NCI-H82 treated with DMSO at 0.1 percent for 48 hours (cell line): ENCODE measurements around the gene ARMH2.

ENCODE experiments used
- DNase-seq: peaks from one replicate; lab custom pipeline; 2025; ENCODE audit not compliant: unreplicated experiment; lab: John Stamatoyannopoulos, UW

ARMH2 gene

GRCh38 chr6:24798740-24799540 is at the start of gene ARMH2:
TSS of gene ARMH2 (minus strand) at chr6:24798917. CDS start at chr6:24798857, 60 bp downstream.
- DNase-seq, result no peak

GRCh38 chr6:24848461-24848860 is 49.7 kb upstream of the ARMH2 start:
- DNase-seq, result no peak

DNA sequence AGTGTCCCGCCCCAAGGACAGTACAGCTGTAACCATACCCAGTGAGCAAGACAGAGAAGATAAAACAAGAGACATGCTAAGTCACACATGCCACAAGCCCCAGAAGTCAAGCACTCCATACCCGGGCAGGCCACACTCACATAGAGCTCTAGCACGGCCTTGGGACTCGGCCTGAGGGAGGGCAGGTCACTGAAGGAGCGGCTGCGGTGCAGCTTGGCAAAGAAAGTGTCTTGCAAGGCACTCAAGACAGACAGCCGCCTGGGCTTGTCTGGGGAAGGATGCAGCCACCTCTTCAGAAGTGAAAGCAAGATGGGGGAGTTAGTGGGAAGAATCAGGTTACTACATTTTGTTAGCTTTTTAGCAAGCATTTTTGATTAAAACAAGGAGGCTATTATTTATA is 48.7 kb upstream of the ARMH2 start:
- DNase-seq, result no peak

- DNase-seq, result no peak
These were observed 46.9 kb upstream of the ARMH2 start for GRCh38 chr6:24845578-24845977.

- DNase-seq, result no peak
These were observed 46.2 kb upstream of the ARMH2 start for GRCh38 chr6:24844903-24845302.

DNA sequence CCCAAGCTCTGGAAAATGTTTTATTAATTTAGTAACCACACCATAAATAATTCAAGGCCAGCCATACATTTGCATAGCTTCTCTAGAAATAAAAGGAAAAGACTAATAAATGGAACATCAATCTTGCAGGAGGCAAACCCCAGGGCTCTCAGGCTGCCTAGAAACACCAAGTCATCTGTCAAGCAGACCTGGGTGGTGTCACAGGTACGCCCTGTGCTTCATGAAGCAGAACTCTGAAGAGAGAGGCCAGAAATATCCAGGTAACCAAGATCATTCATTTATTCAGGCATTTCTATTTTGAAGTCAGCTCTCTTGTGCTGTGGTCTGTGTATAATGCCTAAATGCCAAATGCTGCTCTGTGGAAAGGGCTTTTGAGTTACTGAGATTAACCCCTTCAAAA is 45.3 kb upstream of the ARMH2 start:
- no peak for DNase-seq

- DNase-seq, result no peak
These were observed 41.5 kb upstream of the ARMH2 start for GRCh38 chr6:24840187-24840586.

GRCh38 chr6:24838994-24839393 is 40.3 kb upstream of the ARMH2 start:
- DNase-seq, result no peak

GRCh38 chr6:24838081-24838480 is 39.4 kb upstream of the ARMH2 start:
- no peak for DNase-seq

DNA sequence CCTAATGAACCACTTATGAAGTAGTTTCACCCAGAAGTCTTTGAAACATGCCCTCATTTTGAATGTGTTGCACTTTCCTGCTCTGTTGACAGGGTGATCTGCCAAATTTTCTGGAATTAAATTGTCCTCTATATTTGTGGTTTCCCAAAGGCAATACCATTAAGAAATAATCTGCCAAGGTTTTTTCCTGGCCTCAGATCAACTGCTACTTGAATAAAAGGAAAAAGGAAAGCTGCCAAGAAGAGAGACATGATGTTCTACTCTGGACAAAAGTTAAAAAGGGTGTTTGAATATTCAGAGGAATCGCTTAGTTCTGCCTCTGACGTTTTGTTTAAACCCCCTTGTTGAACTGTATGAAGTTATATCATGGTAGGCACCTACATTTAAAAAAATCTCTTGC is 37.4 kb upstream of the ARMH2 start:
- DNase-seq, result no peak

DNA sequence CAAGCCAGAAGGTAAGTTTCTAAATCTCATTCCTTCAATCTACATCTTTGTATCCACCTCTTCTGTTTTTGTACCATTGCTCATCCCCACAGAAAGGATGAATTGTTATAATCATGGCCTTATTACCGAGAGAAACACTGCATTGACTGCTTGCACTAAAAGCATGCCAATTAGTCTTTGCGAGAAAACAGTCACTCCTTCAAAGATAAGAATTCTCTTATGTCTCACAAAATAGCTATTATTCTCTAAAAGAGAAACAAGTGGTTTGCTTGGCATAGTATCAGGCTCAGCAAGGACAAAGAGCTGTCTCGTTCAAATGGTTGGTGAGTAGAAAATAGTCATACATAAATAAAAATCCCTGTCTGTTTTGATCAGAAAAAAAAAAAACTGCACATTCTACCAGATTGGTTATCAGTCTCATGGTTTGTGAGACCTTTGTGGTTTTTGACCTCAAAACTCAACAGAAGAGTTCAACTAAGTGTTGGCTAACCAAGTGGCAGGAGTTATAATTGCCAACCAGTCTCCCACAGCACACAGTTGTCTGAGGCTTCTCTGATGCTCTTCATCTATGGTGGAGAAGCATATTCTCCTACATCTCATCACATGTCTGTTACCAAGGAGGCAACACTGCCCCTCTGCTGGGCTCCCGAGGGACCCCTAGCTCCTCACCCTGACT is 35.1 kb upstream of the ARMH2 start:
- no peak for DNase-seq

- DNase-seq, result no peak
These were observed 34.1 kb upstream of the ARMH2 start for GRCh38 chr6:24832794-24833193.

DNA sequence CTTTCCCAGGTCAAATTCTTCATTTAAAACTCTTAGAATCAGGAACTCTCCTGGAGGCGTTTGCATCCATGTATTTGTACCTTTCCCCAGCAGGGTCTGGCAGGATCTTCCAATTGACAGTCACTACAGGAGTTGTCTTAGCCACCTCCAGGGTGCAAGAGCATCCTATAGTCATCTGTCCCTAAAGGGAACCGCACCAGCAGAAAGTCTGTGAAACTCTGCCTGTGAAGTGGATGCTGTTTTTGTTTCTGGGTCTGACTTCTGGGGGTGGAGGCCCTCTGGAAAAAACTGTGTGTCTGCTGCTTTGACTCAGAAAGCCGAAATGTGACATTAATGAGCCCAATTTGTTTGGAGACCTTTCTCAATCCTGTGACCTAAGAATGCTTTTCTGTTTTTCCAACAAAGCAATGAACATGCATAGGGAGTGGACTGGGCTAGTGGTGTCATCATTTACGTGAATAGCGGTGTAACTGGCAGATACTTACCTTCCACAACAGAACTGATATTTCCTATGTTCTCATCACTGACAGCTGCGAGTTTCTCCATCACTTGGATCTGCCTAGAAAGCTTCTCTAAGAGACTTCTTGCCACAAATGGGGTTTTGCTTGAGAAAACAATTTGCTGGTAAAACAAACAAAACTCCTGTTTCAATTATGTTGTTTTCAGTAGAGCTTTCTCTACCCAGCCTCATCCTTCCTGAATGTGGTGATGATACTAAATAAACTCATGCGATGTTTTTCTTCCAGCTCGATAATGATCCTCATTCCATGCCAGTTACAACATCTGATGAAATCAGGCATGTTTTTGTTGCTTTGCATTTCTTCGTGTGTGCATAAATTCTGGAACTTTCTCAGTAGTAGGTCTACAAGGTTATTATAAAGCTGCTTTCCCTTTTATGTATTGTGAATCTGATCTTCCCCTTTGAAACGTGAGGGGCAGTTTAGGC is 33.3 kb upstream of the ARMH2 start:
- no peak for DNase-seq

GRCh38 chr6:24829657-24830056 is 30.9 kb upstream of the ARMH2 start:
- DNase-seq, result no peak

GRCh38 chr6:24827970-24828369 is 29.3 kb upstream of the ARMH2 start:
- no peak for DNase-seq

GRCh38 chr6:24827162-24827561 is 28.4 kb upstream of the ARMH2 start:
- DNase-seq, result no peak

DNA sequence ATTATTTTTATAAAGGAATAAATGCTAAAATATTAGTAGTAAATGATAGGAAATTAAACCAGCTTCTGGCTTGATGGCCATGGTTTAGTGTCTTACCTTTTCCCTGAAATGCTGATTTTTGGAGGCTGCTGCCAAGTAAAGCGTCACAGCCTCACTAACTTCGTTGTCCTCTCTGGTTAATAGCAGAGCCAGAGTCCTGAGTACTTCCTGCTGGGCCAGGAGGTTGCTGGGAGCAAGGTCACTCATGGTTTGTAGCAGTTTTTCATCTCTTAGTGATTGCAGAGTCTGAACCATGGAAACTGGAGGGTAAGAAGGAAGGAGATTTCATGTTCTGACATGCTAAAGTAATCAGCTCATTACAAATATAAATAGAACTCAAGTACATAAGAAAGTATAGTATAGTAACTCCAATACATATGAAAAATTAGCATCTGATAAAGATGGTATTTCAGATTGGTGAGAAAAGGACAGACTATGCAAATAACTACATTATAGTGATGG is 26.5 kb upstream of the ARMH2 start:
- DNase-seq, result no peak

GRCh38 chr6:24824142-24824938 is 25.6 kb upstream of the ARMH2 start:
- no peak for DNase-seq

- no peak for DNase-seq
These were observed 24.5 kb upstream of the ARMH2 start for GRCh38 chr6:24823185-24823584.

DNA sequence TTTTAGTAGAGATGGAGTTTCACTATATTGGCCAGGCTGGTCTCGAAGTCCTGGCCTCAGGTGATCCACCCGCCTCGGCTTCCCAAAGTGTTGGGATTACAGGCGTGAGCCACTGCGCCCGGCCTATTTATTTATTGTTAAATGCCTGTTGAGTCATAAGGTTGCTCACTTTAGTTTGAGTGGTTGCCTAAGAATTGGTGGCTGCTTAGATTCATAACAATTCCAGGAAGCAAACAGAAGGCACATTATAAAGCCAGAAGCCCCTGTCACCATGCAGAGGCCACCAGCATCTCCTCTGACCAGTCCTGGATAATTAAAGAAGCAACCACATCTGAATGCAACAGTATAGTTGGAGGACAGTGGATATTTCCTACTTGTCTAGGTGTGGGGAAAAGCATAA is 24.0 kb upstream of the ARMH2 start:
- no peak for DNase-seq
